HEK293 (cell line): ENCODE results near the gene GAS2L2.
"Not testable (repeated sequence)": the region's sequence is repeated elsewhere in the genome, so short reads cannot be mapped to it uniquely, and the experiment has no call there.

Experiments used
- CTCF ChIA-PET: fragments of 350-600 bp; formaldehyde crosslinking; extraction: SDS; loops from one replicate; lab custom pipeline; 2021; ENCODE audit warnings: antibody characterized with exemption; lab: Yijun Ruan, JAX
- POLR2A ChIA-PET: fragments of 300-600 bp; formaldehyde crosslinking; extraction: SDS; loops from one replicate; lab custom pipeline; 2020; ENCODE audit warnings: antibody characterized with exemption, inconsistent platforms; lab: Yijun Ruan, JAX
- H3K27ac ChIP-seq: fragments of 200-500 bp; sonication (Bioruptor generic); 2 replicates; pipeline ENCODE4 v1.5.1; 2014; ENCODE audit warnings: low read depth, low read length, control low read depth, inconsistent platforms; ENCODE audit errors: extremely low read depth
- H3K36me3 ChIP-seq, 2 experiments: fragments of 200-500 bp in 1 of 2; sonication (Bioruptor generic) in 1 of 2; 1 replicate in 1 of 2; 2 replicates in 1 of 2; pipeline ENCODE4 v1.5.1; 2014 to 2017; ENCODE audit warnings: inconsistent platforms in 2 of 2, low read length in 2 of 2; ENCODE audit not compliant: control insufficient read depth in 2 of 2, insufficient read depth in 1 of 2
- H3K4me1 ChIP-seq: fragments of 200-500 bp; sonication (Bioruptor generic); 2 replicates; pipeline ENCODE4 v1.5.1; 2014; ENCODE audit warnings: mild to moderate bottlenecking, low read length, inconsistent platforms; ENCODE audit not compliant: control insufficient read depth, insufficient read depth
- H3K4me3 ChIP-seq: 2 replicates; pipeline ENCODE4 v1.5.1; 2011; ENCODE audit warnings: low read depth, mild to moderate bottlenecking, control low read depth, low read length, moderate library complexity
- H3K9me3 ChIP-seq: fragments of 200-500 bp; sonication (Bioruptor generic); 2 replicates; pipeline ENCODE4 v1.5.1; 2014; ENCODE audit warnings: low read depth, low read length, inconsistent platforms; ENCODE audit not compliant: control insufficient read depth, insufficient read depth
- EGR2 ChIP-seq: fragments of 450-650 bp; formaldehyde crosslinking; IDR thresholded peaks from 2 replicates; pipeline ENCODE4 v1.5.1; 2016; ENCODE audit warnings: low read depth, missing biosample characterization, missing genetic modification characterization
- GLI4 ChIP-seq: fragments of 450-650 bp; formaldehyde crosslinking; IDR thresholded peaks from 2 replicates; pipeline ENCODE4 v1.5.1; 2016; ENCODE audit warnings: missing biosample characterization, missing genetic modification characterization
- KLF10 ChIP-seq: fragments of 450-650 bp; IDR thresholded peaks from 2 replicates; pipeline ENCODE4 v1.5.1; 2018; ENCODE audit warnings: missing biosample characterization, mild to moderate bottlenecking, missing genetic modification characterization
- ZFHX2 ChIP-seq: fragments of 450-650 bp; formaldehyde crosslinking; conservative IDR thresholded peaks from 2 replicates; pipeline ENCODE4 v1.5.1; 2016; ENCODE audit warnings: missing biosample characterization, missing genetic modification characterization
- ZNF133 ChIP-seq: fragments of 450-650 bp; formaldehyde crosslinking; IDR thresholded peaks from 2 replicates; pipeline ENCODE4 v1.5.1; 2016; ENCODE audit warnings: missing biosample characterization, missing genetic modification characterization
- ZNF223 ChIP-seq: fragments of 450-650 bp; formaldehyde crosslinking; IDR thresholded peaks from 2 replicates; pipeline ENCODE4 v1.5.1; 2016; ENCODE audit warnings: missing biosample characterization, missing genetic modification characterization
- ZNF585B ChIP-seq: fragments of 450-650 bp; formaldehyde crosslinking; IDR thresholded peaks from 2 replicates; pipeline ENCODE4 v1.5.1; 2016; ENCODE audit warnings: missing biosample characterization, missing genetic modification characterization
- ZNF629 ChIP-seq: fragments of 450-650 bp; formaldehyde crosslinking; IDR thresholded peaks from 2 replicates; pipeline ENCODE4 v1.5.1; 2017; ENCODE audit warnings: missing biosample characterization, missing genetic modification characterization
- ZNF670 ChIP-seq: fragments of 450-650 bp; formaldehyde crosslinking; IDR thresholded peaks from 2 replicates; pipeline ENCODE4 v1.5.1; 2016; ENCODE audit warnings: missing biosample characterization, missing genetic modification characterization, low read depth
- ZNF768 ChIP-seq: fragments of 450-650 bp; formaldehyde crosslinking; IDR thresholded peaks from 2 replicates; pipeline ENCODE4 v1.5.1; 2018; ENCODE audit warnings: missing biosample characterization, mild to moderate bottlenecking, missing genetic modification characterization
- TF ChIP-seq, protein P1 (sequence below): fragments of 450-650 bp; formaldehyde crosslinking; IDR thresholded peaks from 2 replicates; pipeline ENCODE4 v1.5.1; 2016; ENCODE audit warnings: missing biosample characterization, missing genetic modification characterization
- TF ChIP-seq, protein P2 (sequence below): fragments of 450-650 bp; formaldehyde crosslinking; IDR thresholded peaks from 2 replicates; pipeline ENCODE4 v1.5.1; 2016; ENCODE audit warnings: missing biosample characterization, missing genetic modification characterization

Gene GAS2L2

DNA sequence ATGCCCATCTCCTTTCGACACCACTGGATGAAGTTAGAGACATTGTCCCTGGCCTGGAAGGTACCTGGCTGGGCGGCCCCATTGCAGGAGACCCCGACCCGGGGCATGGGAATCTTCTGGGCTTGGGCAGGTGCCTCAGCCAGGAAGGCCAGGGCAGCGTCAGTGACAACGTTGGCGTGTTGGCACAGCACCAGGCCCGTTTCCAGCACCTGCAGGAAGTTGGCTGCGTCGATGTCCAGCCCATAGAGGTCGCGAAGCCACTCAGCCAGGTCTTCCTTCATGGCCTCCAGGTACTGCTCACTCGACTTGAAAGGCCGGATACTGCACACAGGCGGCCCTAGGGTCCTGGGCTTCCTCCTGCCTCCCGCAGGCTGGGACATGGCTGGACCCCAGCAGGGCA lies 568 bp downstream of the GAS2L2 start:
- H3K9me3 ChIP-seq: no peaks in the 10 kb centered on the region
- H3K36me3 ChIP-seq: no peaks in the 10 kb centered on the region
- no peaks in the 10 kb centered on the region for H3K4me1 ChIP-seq
- no peak overlapping the region for H3K4me3 ChIP-seq
- CTCF ChIA-PET: interaction anchor here (0.6 to 1.7 kb wide), 4 partner anchors 12 to 219 kb away, joined by 3 to 10 read pairs (median 3); no protein-coding TSS in a partner anchor
- TF ChIP-seq GLI4 (tag by site-specific recombination) (no peak), ZNF585B (no peak), ZNF223 (tag by site-specific recombination) (no peak), KLF10 (tag by site-specific recombination) (no peak), ZNF670 (tag by site-specific recombination) (no peak)
- TF ChIP-seq, protein P1, sequence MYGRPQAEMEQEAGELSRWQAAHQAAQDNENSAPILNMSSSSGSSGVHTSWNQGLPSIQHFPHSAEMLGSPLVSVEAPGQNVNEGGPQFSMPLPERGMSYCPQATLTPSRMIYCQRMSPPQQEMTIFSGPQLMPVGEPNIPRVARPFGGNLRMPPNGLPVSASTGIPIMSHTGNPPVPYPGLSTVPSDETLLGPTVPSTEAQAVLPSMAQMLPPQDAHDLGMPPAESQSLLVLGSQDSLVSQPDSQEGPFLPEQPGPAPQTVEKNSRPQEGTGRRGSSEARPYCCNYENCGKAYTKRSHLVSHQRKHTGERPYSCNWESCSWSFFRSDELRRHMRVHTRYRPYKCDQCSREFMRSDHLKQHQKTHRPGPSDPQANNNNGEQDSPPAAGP (tag by site-specific recombination): no peak
- POLR2A ChIA-PET: interaction anchor here (1.2 to 1.3 kb wide), 2 partner anchors 11 to 56 kb away, joined by 3 to 4 read pairs; partner anchors contain the start of gene TAF15
- no peak overlapping the region for H3K27ac ChIP-seq

DNA sequence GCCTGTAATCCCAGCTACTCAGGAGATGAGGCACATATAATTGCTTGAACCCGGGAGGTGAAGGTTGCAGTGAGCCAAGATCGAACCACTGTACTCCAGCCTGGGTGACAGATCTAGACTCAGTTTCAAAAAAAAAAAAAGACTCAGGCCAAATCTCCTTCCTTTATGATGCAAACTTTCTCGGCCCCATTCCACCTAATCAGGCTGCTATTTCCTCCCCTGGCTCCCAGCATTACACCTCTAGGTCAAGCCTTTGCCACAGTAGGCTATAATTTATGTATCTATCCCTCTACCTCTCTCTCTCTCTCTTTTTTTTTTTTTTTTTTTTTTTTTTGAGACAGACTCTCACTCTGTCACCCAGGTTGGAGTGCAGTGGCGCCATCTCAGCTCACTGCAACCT lies 1.5 kb downstream of the GAS2L2 start:
- H3K27ac ChIP-seq: not testable (repeated sequence)
- POLR2A ChIA-PET: interaction anchor here (1.2 to 1.3 kb wide), 2 partner anchors 11 to 57 kb away, joined by 3 to 4 read pairs; partner anchors contain the start of gene TAF15

DNA sequence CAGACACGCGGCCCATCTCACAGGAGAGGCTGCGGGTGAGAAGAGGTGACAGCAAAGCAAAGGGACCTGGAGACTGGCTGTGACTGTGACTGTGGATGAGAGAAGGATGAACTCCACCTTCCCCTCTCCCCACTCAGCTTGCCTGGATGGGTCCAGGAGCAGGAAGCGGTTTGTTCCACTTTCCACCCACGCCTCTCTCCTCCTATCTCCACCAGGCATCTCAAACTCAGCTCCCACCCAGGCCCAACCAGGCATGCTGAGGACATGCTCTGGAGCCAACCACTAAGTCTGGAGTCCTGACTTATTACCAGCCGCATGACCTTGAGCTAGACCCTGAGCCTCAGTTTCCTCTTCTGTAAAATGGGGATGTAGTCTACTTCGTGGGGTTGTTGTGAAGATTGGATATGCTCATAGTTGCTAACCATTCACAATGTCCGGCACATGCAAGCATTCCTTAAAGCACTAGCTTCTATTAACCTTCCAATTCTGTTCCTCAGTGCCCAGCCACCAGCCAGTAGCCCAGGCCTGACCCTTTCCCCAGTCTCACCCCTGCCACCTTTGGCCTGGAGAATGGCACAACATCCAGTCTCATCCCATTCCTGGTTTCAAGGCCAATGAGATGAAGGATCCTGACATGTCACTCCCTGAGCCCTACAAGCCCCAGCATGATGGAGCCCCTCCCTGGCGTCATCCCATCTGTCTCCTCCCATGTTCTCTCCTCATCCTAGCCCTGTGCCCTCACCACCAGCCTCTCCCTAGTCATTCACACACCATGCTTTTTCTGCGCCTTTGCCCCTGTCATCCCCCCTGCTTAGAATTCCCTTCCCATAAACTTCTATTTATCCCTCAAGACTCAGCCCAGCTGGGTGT lies 2.3 kb downstream of the GAS2L2 start:
- TF ChIP-seq EGR2 (tag by site-specific recombination) (0 out of 2 replicates have a peak, but pooled peaks have one; percentile 25), ZFHX2 (tag by site-specific recombination) (peak; percentile 49; the same call in 1 of the 2 replicates), ZNF133 (tag by site-specific recombination) (no peak)
- TF ChIP-seq, protein P2, sequence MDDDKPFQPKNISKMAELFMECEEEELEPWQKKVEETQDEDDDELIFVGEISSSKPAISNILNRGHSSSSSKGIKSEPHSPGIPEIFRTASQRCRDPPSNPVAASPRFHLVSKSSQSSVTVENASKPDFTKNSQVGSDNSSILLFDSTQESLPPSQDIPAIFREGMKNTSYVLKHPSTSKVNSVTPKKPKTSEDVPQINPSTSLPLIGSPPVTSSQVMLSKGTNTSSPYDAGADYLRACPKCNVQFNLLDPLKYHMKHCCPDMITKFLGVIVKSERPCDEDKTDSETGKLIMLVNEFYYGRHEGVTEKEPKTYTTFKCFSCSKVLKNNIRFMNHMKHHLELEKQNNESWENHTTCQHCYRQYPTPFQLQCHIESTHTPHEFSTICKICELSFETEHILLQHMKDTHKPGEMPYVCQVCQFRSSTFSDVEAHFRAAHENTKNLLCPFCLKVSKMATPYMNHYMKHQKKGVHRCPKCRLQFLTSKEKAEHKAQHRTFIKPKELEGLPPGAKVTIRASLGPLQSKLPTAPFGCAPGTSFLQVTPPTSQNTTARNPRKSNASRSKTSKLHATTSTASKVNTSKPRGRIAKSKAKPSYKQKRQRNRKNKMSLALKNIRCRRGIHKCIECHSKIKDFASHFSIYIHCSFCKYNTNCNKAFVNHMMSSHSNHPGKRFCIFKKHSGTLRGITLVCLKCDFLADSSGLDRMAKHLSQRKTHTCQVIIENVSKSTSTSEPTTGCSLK: no peak
- TF ChIP-seq, all 188 proteins: peak for 2
- H3K9me3 ChIP-seq: no peaks in the 10 kb centered on the region
- ChIA-PET POLR2A (no interaction called here), CTCF (interaction anchor here (0.5 to 11.6 kb wide), 6 partner anchors 11 to 149 kb away, joined by 3 to 321 read pairs (median 6); no protein-coding TSS in a partner anchor)
- no peak overlapping the region for H3K4me3 ChIP-seq
- no peaks in the 10 kb centered on the region for H3K4me1 ChIP-seq
- no peaks in the 10 kb centered on the region for H3K36me3 ChIP-seq
- H3K27ac ChIP-seq: no peak overlapping the region

More for the DNA sequence above, 1.5 kb downstream of the GAS2L2 start:
- H3K9me3 ChIP-seq, H3K4me3 ChIP-seq, H3K36me3 ChIP-seq, H3K4me1 ChIP-seq: not testable (repeated sequence)
- CTCF ChIA-PET: interaction anchor here (1.0 to 11.6 kb wide), 4 partner anchors 13 to 138 kb away, joined by 3 to 321 read pairs (median 9); no protein-coding TSS in a partner anchor

DNA sequence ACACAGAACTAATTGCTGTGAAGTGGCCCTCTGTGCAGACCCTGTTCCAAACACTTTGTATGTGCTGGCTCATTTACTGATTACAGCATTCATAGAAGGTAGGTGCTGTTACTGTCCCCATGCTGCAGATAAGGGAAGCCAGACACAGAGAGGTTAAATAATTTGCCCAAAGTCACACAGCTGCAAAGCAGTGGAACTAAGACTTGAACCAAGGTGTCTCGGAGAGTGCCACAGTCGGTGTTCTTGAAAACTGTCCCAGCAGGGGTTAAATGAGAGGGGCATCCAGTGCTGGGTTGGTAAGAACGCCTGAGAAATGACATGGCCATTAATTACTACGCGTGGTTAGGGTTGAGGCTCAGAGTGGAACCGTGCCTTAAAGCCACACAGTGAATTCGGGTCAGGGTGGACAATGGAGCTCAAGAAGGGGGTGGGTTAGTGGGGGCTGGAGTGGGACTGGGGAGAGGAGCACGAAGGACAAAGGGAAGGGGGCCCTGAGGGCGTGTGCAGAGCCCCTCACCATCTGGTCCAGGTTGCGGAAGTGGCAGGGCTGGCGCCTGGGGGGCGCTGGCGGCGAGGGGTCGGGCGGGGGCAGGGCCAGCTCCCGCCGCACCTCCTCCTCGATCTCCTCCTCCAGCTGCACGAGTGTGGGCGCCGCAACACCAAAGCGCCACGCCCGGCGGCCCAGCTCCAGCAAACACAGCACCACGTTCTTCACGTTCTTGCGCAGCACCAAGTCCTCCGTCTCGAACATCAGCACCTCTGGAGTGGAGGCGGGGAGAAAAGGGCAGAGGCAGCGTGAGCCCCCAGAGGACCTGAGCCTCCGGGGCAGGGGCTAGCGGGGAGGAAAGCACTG lies 3.3 kb downstream of the GAS2L2 start:
- ChIA-PET CTCF (interaction anchor here (0.5 to 11.6 kb wide), 11 partner anchors 10 to 437 kb away, joined by 3 to 321 read pairs (median 4); no protein-coding TSS in a partner anchor), POLR2A (interaction anchor here (0.6 kb wide), 1 partner anchor 61 kb away, joined by 4 read pairs; no protein-coding TSS in a partner anchor)
- Histone ChIP-seq H3K27ac (no peak overlapping the region), H3K4me3 (no peak overlapping the region), H3K36me3 (no peaks in the 10 kb centered on the region), H3K9me3 (no peaks in the 10 kb centered on the region), H3K4me1 (no peaks in the 10 kb centered on the region)
- TF ChIP-seq ZNF629 (tag by site-specific recombination) (no peak), ZNF768 (tag by site-specific recombination) (0 out of 2 replicates have a peak, but pooled peaks have one; percentile 33)
